H1 (cell line): Measurements from ENCODE around the gene PLXNB3. TPM values are rescaled to one million over a fixed set of nuclear protein-coding genes. Genes with fewer than 3 reads are reported as not detected.

Experiments
- CTCF ChIA-PET: fragments of 300-600 bp; sonication (Branson Sonifier 250); formaldehyde crosslinking; loops from one replicate; lab custom pipeline; 2021; ENCODE audit not compliant: partially characterized antibody; lab: Charles Lee
- POLR2A ChIA-PET: fragments of 300-600 bp; sonication (Branson Sonifier 250); formaldehyde crosslinking; loops from one replicate; lab custom pipeline; 2021; ENCODE audit warnings: inconsistent platforms; ENCODE audit not compliant: partially characterized antibody; lab: Charles Lee
- DNase-seq, 2 experiments: peaks; one replicate each; pipeline versions ENCODE4 v3.0.0 to v3.0.0-alpha.2; 2010 to 2022; ENCODE audit warnings: low spot score in 2 of 2, low read depth in 1 of 2, mixed read lengths in 1 of 2
- FAIRE-seq: peaks from 2 replicates; lab custom pipeline; 2011; peaks lifted over from hg19 to GRCh38; lab: Jason Lieb, UNC
- H2AFZ ChIP-seq: 2 replicates; pipeline ENCODE4 v1.8.1; 2012; ENCODE audit warnings: low read length, inconsistent platforms
- H2AK5ac ChIP-seq: 2 replicates; pipeline ENCODE4 v1.6.1; 2013; ENCODE audit warnings: low read depth, low read length
- H2BK120ac ChIP-seq: replicated peaks from 2 replicates; pipeline ENCODE3; 2013; ENCODE audit warnings: low read depth, low read length, inconsistent platforms
- H2BK12ac ChIP-seq: 2 replicates; pipeline ENCODE4 v1.6.1; 2013; ENCODE audit warnings: low read depth, low read length
- H2BK15ac ChIP-seq: 2 replicates; pipeline ENCODE4 v1.6.1; 2013; ENCODE audit warnings: low read length
- H2BK20ac ChIP-seq: 2 replicates; pipeline ENCODE4 v1.6.1; 2013; ENCODE audit warnings: low read length
- H2BK5ac ChIP-seq: 2 replicates; pipeline ENCODE4 v1.6.1; 2013; ENCODE audit warnings: low read depth, low read length
- H3K14ac ChIP-seq: 2 replicates; pipeline ENCODE4 v1.6.1; 2013; ENCODE audit warnings: inconsistent platforms; ENCODE audit not compliant: insufficient read length
- H3K18ac ChIP-seq: 2 replicates; pipeline ENCODE4 v1.6.1; 2013; ENCODE audit warnings: low read length; ENCODE audit errors: extremely low read depth
- H3K23ac ChIP-seq: 2 replicates; pipeline ENCODE4 v1.6.1; 2013; ENCODE audit warnings: inconsistent platforms; ENCODE audit not compliant: insufficient read length
- H3K23me2 ChIP-seq: 2 replicates; pipeline ENCODE4 v1.6.1; 2013; ENCODE audit warnings: low read depth, low read length
- H3K27ac ChIP-seq: 2 replicates; pipeline ENCODE4 v1.6.1; 2011; ENCODE audit warnings: low read depth, low read length, inconsistent platforms
- H3K27me3 ChIP-seq, 4 experiments: replicated peaks in 1 of 4; 1 replicate in 1 of 4; 2 replicates in 3 of 4; pipeline versions ENCODE4 v1.6.1 to v1.8.1; 2011 to 2013; ENCODE audit warnings: low read length in 3 of 4, mild to moderate bottlenecking in 3 of 4, inconsistent platforms in 2 of 4, mixed read lengths in 2 of 4, moderate library complexity in 1 of 4; ENCODE audit not compliant: control insufficient read depth in 3 of 4, insufficient read depth in 3 of 4; ENCODE audit errors: extremely low read depth in 1 of 4
- H3K36me3 ChIP-seq, 4 experiments: 2 replicates each; pipeline versions ENCODE4 v1.6.1 to v1.8.1; 2011 to 2013; ENCODE audit warnings: mild to moderate bottlenecking in 4 of 4, low read length in 3 of 4, moderate library complexity in 2 of 4, control low read depth in 1 of 4, inconsistent platforms in 1 of 4; ENCODE audit not compliant: insufficient read depth in 4 of 4, control insufficient read depth in 2 of 4
- H3K4ac ChIP-seq: replicated peaks from 2 replicates; pipeline ENCODE3; 2013; ENCODE audit warnings: low read length, low read depth, mixed read lengths, inconsistent platforms; ENCODE audit not compliant: insufficient read length
- H3K4me1 ChIP-seq, 4 experiments: replicated peaks in 1 of 4; 1 replicate in 1 of 4; 2 replicates in 3 of 4; pipeline versions ENCODE4 v1.6.1 to v1.8.1; 2011 to 2013; ENCODE audit warnings: low read length in 3 of 4, inconsistent platforms in 2 of 4, mixed read lengths in 1 of 4; ENCODE audit not compliant: insufficient read depth in 4 of 4, control insufficient read depth in 3 of 4
- H3K4me2 ChIP-seq, 2 experiments: 2 replicates each; pipeline versions ENCODE4 v1.6.1 to v1.8.1; 2011 to 2013; ENCODE audit warnings: low read depth in 2 of 2, low read length in 2 of 2, control low read depth in 1 of 2, inconsistent platforms in 1 of 2, mild to moderate bottlenecking in 1 of 2; ENCODE audit not compliant: insufficient read depth in 1 of 2
- H3K4me3 ChIP-seq, 4 experiments: fragments of 200-600, 300-600 bp in 1 of 4; sonication (generic), shearing (Covaris generic), sonication (Bioruptor Twin) in 1 of 4; 2 replicates each; pipeline versions ENCODE4 v1.5.1 to v1.8.1; 2011 to 2016; ENCODE audit warnings: low read length in 4 of 4, low read depth in 3 of 4, control low read depth in 2 of 4, inconsistent platforms in 2 of 4, mild to moderate bottlenecking in 2 of 4, mixed read lengths in 1 of 4, moderate library complexity in 1 of 4; ENCODE audit not compliant: insufficient read depth in 2 of 4; ENCODE audit errors: extremely low read depth in 1 of 4
- H3K56ac ChIP-seq: replicated peaks from 2 replicates; pipeline ENCODE3; 2013; ENCODE audit warnings: low read depth, mild to moderate bottlenecking, mixed read lengths, low read length, inconsistent platforms; ENCODE audit not compliant: insufficient read length
- H3K79me1 ChIP-seq: 2 replicates; pipeline ENCODE4 v1.6.1; 2013; ENCODE audit warnings: low read depth, low read length, control low read depth
- H3K79me2 ChIP-seq, 2 experiments: 2 replicates each; pipeline versions ENCODE4 v1.6.1 to v1.8.1; 2012 to 2013; ENCODE audit warnings: low read length in 2 of 2, mild to moderate bottlenecking in 2 of 2, inconsistent platforms in 1 of 2; ENCODE audit not compliant: insufficient read depth in 2 of 2, control insufficient read depth in 1 of 2
- H3K9ac ChIP-seq, 4 experiments: replicated peaks in 1 of 4; 1 replicate in 1 of 4; 2 replicates in 3 of 4; pipeline versions ENCODE4 v1.6.1 to v1.8.1; 2011 to 2013; ENCODE audit warnings: low read depth in 3 of 4, low read length in 3 of 4, control low read depth in 2 of 4, mild to moderate bottlenecking in 2 of 4, moderate library complexity in 2 of 4, inconsistent platforms in 1 of 4; ENCODE audit errors: extremely low read depth in 1 of 4
- H3K9me3 ChIP-seq, 2 experiments: 2 replicates each; pipeline versions ENCODE4 v1.6.1 to v1.8.1; 2012 to 2013; ENCODE audit warnings: mild to moderate bottlenecking in 2 of 2, moderate library complexity in 2 of 2, control low read depth in 1 of 2, inconsistent platforms in 1 of 2, low read depth in 1 of 2, low read length in 1 of 2, mixed read lengths in 1 of 2; ENCODE audit not compliant: insufficient read depth in 2 of 2
- H4K20me1 ChIP-seq, 2 experiments: replicated peaks in 1 of 2; 2 replicates each; pipeline versions ENCODE3 to v1.8.1; 2011 to 2013; ENCODE audit warnings: inconsistent platforms in 2 of 2, low read length in 2 of 2, mild to moderate bottlenecking in 1 of 2; ENCODE audit not compliant: insufficient read depth in 2 of 2, control insufficient read depth in 1 of 2
- H4K5ac ChIP-seq: 2 replicates; pipeline ENCODE4 v1.6.1; 2013; ENCODE audit warnings: low read length, low read depth, mixed read lengths, inconsistent platforms; ENCODE audit not compliant: insufficient read length
- H4K8ac ChIP-seq: 2 replicates; pipeline ENCODE4 v1.8.0; 2013; ENCODE audit warnings: mild to moderate bottlenecking, moderate library complexity, low read length, inconsistent platforms; ENCODE audit not compliant: insufficient read depth; ENCODE audit errors: extremely low read depth
- H4K91ac ChIP-seq: replicated peaks from 2 replicates; pipeline ENCODE3; 2013; ENCODE audit warnings: low read length, mixed read lengths, inconsistent platforms; ENCODE audit not compliant: insufficient read length
- CHD1 ChIP-seq: IDR thresholded peaks from 2 replicates; pipeline ENCODE4 v1.6.1; 2012; ENCODE audit warnings: low read depth, low read length, improper control_type of control experiment
- NANOG ChIP-seq: IDR thresholded peaks from 2 replicates; pipeline ENCODE4 v1.6.1; 2011; ENCODE audit warnings: low read length, low read depth, mild to moderate bottlenecking, inconsistent platforms; ENCODE audit not compliant: insufficient read depth, poor library complexity, severe bottlenecking
- RXRA ChIP-seq: IDR thresholded peaks from 2 replicates; pipeline ENCODE4 v1.6.1; 2011; ENCODE audit warnings: low read depth, mild to moderate bottlenecking, low read length, moderate library complexity; ENCODE audit not compliant: insufficient read depth
- TEAD4 ChIP-seq: IDR thresholded peaks from 2 replicates; pipeline ENCODE4 v1.6.1; 2012; ENCODE audit warnings: low read depth, low read length, inconsistent platforms, mixed read lengths
- WGBS, 2 experiments: shearing (Covaris generic) in 1 of 2; methylation state at CpG; one replicate each; pipeline versions ENCODE4 v1.1.6 to v1.1.7; 2013 to 2015; ENCODE audit warnings: low lambda C conversion rate in 2 of 2, mixed read lengths in 2 of 2, inconsistent platforms in 1 of 2, low coverage in 1 of 2, missing lambda C conversion rate in 1 of 2; ENCODE audit not compliant: insufficient replicate concordance in 2 of 2, insufficient coverage in 1 of 2, insufficient read length in 1 of 2; ENCODE audit errors: extremely low coverage in 1 of 2, missing lambda C conversion rate in 1 of 2; 5-methylcytosine and 5-hydroxymethylcytosine counted together
- polyA plus RNA-seq, 7 experiments: library from polyadenylated mRNA; depleted of rRNA in 3 of 7; stranded (reverse) in 5 of 7; unstranded in 2 of 7; fragments of >200 nt in 5 of 7; fragments of 200-250 nt in 2 of 7; gene quantifications; 1 replicate in 5 of 7; 2 replicates in 1 of 7; 4 replicates in 1 of 7; pipeline versions ENCODE4 v1.2.1 to v1.2.3, GENCODE V29; 2011 to 2013; ENCODE audit warnings: missing spikeins in 2 of 7, mixed read lengths in 2 of 7
- total RNA-seq: library from RNA; stranded (reverse); fragmentation: NEBNext Ultra II Directional; extraction: Animal tissue kit (Norgen Biotek cat#: 25700); gene quantifications from 2 replicates; pipeline ENCODE4 v1.2.1, GENCODE V29; 2021
- TF ChIP-seq, protein P1 (sequence below): IDR thresholded peaks from 2 replicates; pipeline ENCODE4 v1.6.1; 2012; ENCODE audit warnings: inconsistent platforms

PLXNB3 gene
- total and polyA plus RNA-seq, 2 of the 8 experiments (the other 6 are each of a cell fraction or from before 2014, with no cell fraction given): 1.2 to 2.7 TPM

DNA sequence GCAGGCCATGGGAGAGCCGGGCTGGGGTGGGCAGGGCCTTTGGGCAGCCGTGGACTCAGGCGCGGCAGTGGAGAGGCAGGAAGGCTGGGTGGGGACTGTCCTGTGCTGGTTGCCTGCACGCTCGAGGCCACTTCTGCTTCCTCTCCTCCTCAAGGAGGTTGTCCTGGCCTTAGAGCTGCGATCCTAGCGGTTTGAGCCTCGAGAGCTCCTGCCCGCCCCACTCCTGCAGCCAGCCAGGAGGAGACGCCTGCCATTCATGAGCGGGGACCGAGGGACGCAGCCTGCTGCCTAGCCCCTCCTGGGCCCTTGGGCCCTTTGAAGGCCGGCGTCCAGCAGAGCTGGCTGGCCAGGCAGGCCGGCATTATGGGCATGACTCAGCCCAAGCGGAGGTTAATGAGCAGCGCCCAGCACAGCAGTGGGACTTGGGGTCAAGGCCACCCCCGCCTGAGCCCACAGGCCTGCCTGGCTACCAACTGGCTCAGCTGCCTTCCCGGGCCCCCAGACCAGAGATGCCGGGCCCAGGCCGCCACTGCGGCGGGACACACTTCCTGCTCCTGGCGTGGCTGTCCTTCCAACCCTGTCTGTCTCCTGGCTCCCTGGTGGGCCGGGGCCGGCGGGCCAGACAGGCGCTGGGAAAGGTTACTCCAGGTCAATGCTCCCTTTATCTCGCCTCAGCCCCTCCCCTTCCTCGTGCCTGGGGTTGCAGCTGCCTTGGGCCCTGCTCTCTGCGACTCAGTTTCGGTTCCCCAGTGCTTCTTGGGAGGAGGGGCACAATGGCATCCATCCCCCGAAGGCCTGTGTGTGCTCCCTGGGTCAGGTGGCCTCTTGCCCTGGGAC is 37.5 kb upstream of the PLXNB3 start:
- WGBS, 2 experiments: 48% methylated on average over 17 of the region's 35 CpGs; no CpG with 5 or more reads in 1 of the 2 experiments
- Histone ChIP-seq H2BK15ac (no peak overlapping the region), H3K9me3 (no peaks in the 10 kb centered on the region), H3K23ac (no peak overlapping the region), H4K91ac (peak overlapping the region; percentile 17), H3K27ac (no peak overlapping the region), H3K27me3 (no peaks in the 10 kb centered on the region), H3K4me3 (peak overlapping the region in 1 of 4 experiments; percentile 24; a peak in 1 of 8 replicates), H2BK120ac (no peak overlapping the region), H3K9ac (no peak overlapping the region), H4K5ac (no peak overlapping the region), H3K79me1 (peaks cover 3% of the 10 kb centered on the region; the same call in 1 of the 2 replicates), H3K4ac (no peak overlapping the region), H3K18ac (no peak overlapping the region; the same call in 1 of the 2 replicates), H2BK20ac (no peak overlapping the region), H3K36me3 (peaks cover 0 to 8% (median 0%) of the 10 kb centered on the region in 4 experiments; a peak in 2 of 8 replicates), H3K4me2 (peak overlapping the region; percentile 33 to 51), H3K23me2 (peaks cover 5% of the 10 kb centered on the region; the same call in 1 of the 2 replicates), H2BK5ac (peak overlapping the region; percentile 66; the same call in 1 of the 2 replicates), H4K20me1 (peaks cover 4 to 15% of the 10 kb centered on the region in 2 experiments), H3K4me1 (peaks cover 0 to 24% (median 13%) of the 10 kb centered on the region in 4 experiments; a peak in 6 of 7 replicates), H4K8ac (no peak overlapping the region), H3K14ac (no peak overlapping the region), H3K79me2 (peaks cover 0 to 18% of the 10 kb centered on the region in 2 experiments; a peak in 2 of 4 replicates), H2AK5ac (0 out of 2 replicates have a peak overlapping the region, but pooled peaks have one; percentile 65), H3K56ac (no peak overlapping the region), H2AFZ (no peak overlapping the region), H2BK12ac (0 out of 2 replicates have a peak overlapping the region, but pooled peaks have one; percentile 17)
- ChIA-PET CTCF (interaction anchor here (0.7 to 1.8 kb wide), 4 partner anchors 13 to 163 kb away, joined by 3 to 6 read pairs (median 4); no protein-coding TSS in a partner anchor), POLR2A (interaction anchor here (0.6 to 2.0 kb wide), 7 partner anchors 10 to 681 kb away, joined by 3 to 11 read pairs (median 5); partner anchors contain the start of gene SLC6A8)
- FAIRE-seq: peak; percentile 75
- peak; percentile 38 to 72 for DNase-seq
- TF ChIP-seq NANOG: no peak
- TF ChIP-seq, protein P1, sequence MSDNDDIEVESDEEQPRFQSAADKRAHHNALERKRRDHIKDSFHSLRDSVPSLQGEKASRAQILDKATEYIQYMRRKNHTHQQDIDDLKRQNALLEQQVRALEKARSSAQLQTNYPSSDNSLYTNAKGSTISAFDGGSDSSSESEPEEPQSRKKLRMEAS: peak; percentile 34; the same call in 1 of the 2 replicates
- no peak for TF ChIP-seq CHD1
- TF ChIP-seq RXRA: peak; percentile 92
- peak; percentile 3; the same call in 1 of the 2 replicates for TF ChIP-seq TEAD4
